ENCODE measurements around the gene MEDAG. TPM values are rescaled to one million over a fixed set of nuclear protein-coding genes. Genes with fewer than 3 reads are reported as not detected.
"Not testable (repeated sequence)": the region's sequence is repeated elsewhere in the genome, so short reads cannot be mapped to it uniquely, and the experiment has no call there.

The MEDAG gene
- total RNA-seq, 3 donors from 2014 or later, result 0.46 to 11.0 (median 8.9) TPM

DNA sequence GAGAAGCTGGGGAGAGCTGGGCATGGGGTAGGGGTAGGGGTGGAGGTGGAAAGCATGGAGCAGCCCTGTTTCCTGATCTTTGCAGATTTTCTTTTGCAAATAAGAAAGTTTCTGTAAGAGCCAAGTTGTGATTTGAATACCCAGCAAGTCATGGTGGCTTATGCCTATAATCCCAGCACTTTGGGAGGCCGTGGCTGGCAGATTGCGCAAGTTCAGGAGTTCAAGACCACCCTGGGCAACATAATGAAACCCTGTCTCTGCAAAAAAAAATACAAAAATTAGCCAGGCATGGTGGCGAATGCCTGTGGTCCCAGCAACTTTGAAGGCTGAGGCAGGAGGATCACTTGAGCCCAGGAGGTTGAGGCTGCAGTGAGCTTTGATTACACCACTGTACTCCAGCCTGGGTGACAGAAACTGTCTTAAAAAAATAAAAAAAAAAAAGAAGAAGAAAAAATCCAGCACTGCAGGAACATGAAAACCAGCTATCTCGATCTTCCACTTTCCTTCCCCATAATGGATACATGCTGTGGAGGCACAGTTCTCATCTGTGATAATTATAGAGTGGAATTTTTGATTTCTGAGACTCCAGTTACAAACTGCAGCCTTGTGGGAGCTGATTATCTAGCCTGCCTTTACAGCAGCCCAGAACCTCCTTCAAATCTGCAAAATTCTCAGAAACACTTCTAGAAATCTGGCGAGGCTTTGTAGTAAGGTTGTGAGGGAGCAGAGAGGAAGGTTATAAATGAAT lies 14.3 kb downstream of the MEDAG start:
- Histone ChIP-seq H3K4me1 (ENCODE audit: low read depth) (no peaks in the 10 kb centered on the region), H3K36me3 (ENCODE audit: low read depth) (no peaks in the 10 kb centered on the region), H3K4me3 (no peak overlapping the region), H3K9me3 (no peaks in the 10 kb centered on the region)
- DNase-seq (no peak), ATAC-seq (no peak)
- intact Hi-C loops (cut with DNase I, micrococcal nuclease), result no loop called here
- TF ChIP-seq, protein P1, sequence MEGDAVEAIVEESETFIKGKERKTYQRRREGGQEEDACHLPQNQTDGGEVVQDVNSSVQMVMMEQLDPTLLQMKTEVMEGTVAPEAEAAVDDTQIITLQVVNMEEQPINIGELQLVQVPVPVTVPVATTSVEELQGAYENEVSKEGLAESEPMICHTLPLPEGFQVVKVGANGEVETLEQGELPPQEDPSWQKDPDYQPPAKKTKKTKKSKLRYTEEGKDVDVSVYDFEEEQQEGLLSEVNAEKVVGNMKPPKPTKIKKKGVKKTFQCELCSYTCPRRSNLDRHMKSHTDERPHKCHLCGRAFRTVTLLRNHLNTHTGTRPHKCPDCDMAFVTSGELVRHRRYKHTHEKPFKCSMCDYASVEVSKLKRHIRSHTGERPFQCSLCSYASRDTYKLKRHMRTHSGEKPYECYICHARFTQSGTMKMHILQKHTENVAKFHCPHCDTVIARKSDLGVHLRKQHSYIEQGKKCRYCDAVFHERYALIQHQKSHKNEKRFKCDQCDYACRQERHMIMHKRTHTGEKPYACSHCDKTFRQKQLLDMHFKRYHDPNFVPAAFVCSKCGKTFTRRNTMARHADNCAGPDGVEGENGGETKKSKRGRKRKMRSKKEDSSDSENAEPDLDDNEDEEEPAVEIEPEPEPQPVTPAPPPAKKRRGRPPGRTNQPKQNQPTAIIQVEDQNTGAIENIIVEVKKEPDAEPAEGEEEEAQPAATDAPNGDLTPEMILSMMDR (IDR thresholded peaks at IDR 0.05), result no peak

GRCh38 chr13:30923418-30923817 lies 17.3 kb downstream of the MEDAG start:
- TF ChIP-seq, protein P1 (IDR thresholded peaks at IDR 0.05), result no peak
- intact Hi-C loops (cut with DNase I, micrococcal nuclease), result no loop called here
- H3K36me3 ChIP-seq (ENCODE audit: low read depth), result no peaks in the 10 kb centered on the region
- H3K4me1 ChIP-seq (ENCODE audit: low read depth), result no peaks in the 10 kb centered on the region
- no peaks in the 10 kb centered on the region for H3K9me3 ChIP-seq
- DNase-seq, result no peak
- ATAC-seq, result no peak
- H3K4me3 ChIP-seq, result no peak overlapping the region

GRCh38 chr13:30924721-30925120 lies 18.6 kb downstream of the MEDAG start:
- H3K36me3 ChIP-seq (ENCODE audit: low read depth), result no peaks in the 10 kb centered on the region
- ATAC-seq, result no peak

GRCh38 chr13:30925429-30925828 lies 19.4 kb downstream of the MEDAG start:
- no peaks in the 10 kb centered on the region for H3K36me3 ChIP-seq (ENCODE audit: low read depth)
- no peaks in the 10 kb centered on the region for H3K9me3 ChIP-seq
- H3K4me1 ChIP-seq (ENCODE audit: low read depth), result no peaks in the 10 kb centered on the region
- no peak overlapping the region for H3K4me3 ChIP-seq
- intact Hi-C loops (cut with DNase I, micrococcal nuclease), result no loop called here
- DNase-seq (no peak), ATAC-seq (no peak)
- TF ChIP-seq, protein P1 (IDR thresholded peaks at IDR 0.05), result no peak

More at GRCh38 chr13:30924721-30925120, 18.6 kb downstream of the MEDAG start:
- Histone ChIP-seq H3K4me1 (ENCODE audit: low read depth) (no peaks in the 10 kb centered on the region), H3K9me3 (no peaks in the 10 kb centered on the region), H3K4me3 (no peak overlapping the region)
- intact Hi-C loops (cut with DNase I, micrococcal nuclease), result no loop called here
- DNase-seq, result no peak
- TF ChIP-seq, protein P1 (IDR thresholded peaks at IDR 0.05), result no peak

GRCh38 chr13:30926781-30927180 lies 20.7 kb downstream of the MEDAG start:
- ATAC-seq (no peak), DNase-seq (no peak)
- intact Hi-C loops (cut with DNase I, micrococcal nuclease), result no loop called here
- Histone ChIP-seq H3K4me1 (ENCODE audit: low read depth) (no peaks in the 10 kb centered on the region), H3K4me3 (no peak overlapping the region), H3K9me3 (no peaks in the 10 kb centered on the region), H3K36me3 (ENCODE audit: low read depth) (no peaks in the 10 kb centered on the region)
- TF ChIP-seq, protein P1 (IDR thresholded peaks at IDR 0.05), result no peak

DNA sequence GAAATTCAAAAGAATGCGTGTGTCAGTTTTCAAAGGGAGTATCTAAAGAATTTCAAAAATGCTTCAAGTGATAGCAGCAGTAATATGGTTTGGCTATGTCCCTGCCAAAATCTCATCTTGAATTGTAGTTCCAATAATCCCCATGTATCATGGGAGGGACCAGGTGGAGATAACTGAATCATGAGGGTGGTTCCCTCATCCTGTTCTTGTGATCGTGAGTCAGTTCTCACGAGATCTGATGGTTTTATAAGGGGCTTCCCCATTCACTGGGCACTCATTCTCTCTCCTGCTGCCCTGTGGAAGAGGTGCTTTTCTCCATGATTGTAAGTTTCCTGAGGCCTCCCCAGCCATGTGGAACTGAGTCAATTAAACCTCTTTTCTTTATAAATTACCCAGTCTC lies 21.1 kb downstream of the MEDAG start:
- H3K4me3 ChIP-seq; ATAC-seq; DNase-seq; H3K36me3 ChIP-seq (ENCODE audit: low read depth); H3K4me1 ChIP-seq (ENCODE audit: low read depth); intact Hi-C loops (cut with DNase I, micrococcal nuclease); H3K9me3 ChIP-seq: not testable (repeated sequence)
